NCI-H1436 treated with DMSO at 0.1 percent for 48 hours (cell line): ENCODE measurements around the gene MCIDAS.

Experiments used
- DNase-seq: peaks from one replicate; lab custom pipeline; 2025; lab: John Stamatoyannopoulos, UW

Gene MCIDAS

DNA sequence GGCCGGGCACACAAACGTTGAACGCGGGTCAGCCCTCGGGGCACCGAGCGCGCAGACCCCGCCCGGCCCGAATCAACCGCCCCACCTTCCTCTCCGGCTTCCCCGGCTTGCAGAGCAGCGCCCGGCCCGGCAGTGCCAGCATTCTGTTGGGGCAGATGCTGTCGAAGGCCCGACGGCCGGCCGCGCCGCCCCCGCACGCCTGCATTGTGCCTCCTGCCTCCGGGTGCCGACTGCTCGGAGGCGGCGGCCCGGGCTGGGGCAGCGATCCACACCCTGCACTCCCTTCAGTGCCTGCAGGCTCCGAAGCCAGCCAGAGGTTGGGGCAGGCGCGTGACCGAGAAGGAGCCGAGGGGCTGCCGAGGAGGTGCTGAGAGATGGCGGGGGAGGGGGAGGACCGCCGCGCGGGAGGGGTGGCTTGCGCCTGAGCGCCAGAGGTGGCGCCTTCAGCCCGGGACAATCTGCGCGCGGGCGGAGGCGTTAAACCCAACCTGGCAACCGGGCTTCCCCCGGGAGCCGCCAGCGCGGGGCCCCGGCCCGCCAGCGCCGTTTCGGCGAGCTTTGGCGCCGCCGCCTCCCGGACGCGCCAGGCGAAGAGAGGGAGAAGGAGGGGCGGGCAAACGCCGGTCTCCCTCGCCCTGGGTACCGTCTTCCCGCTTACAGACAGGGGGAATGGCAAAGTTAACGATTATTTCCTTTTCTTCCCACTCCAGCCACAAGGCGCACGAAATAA is at the start of gene MCIDAS:
MCIDAS (minus strand) TSS at position 382 of the 730 bp plus-strand sequence; CDS start at position 205, 177 bp downstream.
- DNase-seq = peak; percentile 11

- no peak for DNase-seq
Observed at GRCh38 chr5:55276771-55277170, 49.7 kb upstream of the MCIDAS start.

GRCh38 chr5:55258339-55258738 is 31.2 kb upstream of the MCIDAS start:
- DNase-seq = no peak

DNA sequence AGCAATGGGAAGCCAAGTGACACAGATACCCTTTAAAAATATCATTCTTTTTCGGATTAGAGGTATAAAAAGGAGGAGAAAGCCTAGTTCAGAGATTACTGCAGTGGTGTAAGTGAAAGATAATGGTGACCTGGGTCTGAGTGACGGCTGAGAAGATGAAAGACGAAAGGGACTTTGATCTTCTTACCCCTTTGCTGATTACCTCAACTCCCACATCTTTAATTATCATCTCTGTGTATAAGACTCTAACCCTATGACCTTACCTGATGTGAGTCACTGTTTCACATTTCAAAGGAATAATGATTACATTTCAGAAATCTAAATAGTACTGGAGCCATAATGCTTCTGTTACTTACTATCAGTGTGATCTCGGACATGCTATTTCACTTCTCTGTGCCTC is 27.7 kb upstream of the MCIDAS start:
- DNase-seq = no peak

DNA sequence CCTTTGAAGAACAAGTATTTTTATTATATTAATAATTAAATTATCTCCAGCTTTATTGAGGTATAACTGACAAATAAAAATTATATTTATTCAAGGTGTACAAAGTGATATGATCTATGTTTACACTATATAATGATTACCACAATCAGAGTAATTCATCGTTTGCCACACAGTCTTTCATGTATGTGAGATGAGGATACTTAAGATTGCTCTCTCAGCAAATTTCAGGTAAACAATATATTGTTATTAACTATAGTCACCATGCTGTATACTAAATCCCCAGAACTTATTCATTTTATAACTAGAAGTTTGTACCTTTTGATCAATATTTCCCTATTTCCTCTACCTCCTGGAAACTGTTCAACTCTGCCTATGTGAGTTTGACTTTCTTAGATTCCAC is 22.9 kb upstream of the MCIDAS start:
- no peak for DNase-seq

- no peak for DNase-seq
Observed at GRCh38 chr5:55241746-55242145, 14.6 kb upstream of the MCIDAS start.

DNA sequence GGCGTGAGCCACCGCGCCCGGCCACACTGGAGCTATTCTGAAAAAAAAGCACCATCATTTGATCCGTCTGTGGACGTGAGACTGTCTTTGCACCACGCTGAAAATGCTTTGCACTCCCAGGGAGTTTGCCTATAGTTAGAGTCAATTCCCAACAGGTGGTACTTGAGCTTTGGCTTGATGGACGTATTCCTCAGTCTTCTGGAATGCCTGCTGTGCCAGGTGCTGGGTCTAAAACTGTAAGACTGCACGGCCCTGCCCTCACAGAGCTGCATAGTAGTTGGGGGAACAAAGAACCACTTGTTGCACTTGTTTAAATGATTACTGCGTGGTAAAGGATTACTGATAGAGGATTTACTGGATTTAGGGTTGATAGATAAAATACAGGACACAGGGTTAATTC is 9.7 kb upstream of the MCIDAS start:
- no peak for DNase-seq

DNA sequence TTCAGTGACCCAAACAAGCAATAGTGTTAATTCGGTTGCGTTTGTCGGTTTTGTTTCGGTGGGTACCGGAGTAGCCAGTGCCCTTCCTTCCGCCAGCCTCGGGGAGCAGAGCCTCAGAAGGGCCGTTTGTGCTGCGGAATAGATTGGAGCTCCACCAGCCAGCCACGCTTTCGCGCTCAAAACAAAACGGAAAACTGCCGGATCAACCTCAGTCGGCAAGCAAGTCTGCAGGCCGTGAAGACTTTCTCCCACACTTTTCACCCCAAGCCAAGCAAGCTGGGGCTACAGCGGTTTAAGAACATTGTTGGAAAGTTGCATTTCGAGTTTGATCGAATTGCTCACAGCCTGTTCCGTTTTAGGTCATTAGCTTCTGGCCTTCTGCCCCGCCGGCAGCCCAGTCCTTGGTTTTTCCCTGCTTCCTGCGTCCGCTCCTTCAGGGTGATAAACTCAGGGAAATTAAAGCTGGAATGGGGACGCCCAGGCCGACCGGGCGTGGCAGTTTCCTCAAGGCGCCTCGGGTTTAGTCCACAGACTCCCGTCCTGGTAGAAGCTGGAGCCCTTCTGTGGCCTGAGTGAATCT is 7.1 kb upstream of the MCIDAS start:
- DNase-seq = no peak

DNA sequence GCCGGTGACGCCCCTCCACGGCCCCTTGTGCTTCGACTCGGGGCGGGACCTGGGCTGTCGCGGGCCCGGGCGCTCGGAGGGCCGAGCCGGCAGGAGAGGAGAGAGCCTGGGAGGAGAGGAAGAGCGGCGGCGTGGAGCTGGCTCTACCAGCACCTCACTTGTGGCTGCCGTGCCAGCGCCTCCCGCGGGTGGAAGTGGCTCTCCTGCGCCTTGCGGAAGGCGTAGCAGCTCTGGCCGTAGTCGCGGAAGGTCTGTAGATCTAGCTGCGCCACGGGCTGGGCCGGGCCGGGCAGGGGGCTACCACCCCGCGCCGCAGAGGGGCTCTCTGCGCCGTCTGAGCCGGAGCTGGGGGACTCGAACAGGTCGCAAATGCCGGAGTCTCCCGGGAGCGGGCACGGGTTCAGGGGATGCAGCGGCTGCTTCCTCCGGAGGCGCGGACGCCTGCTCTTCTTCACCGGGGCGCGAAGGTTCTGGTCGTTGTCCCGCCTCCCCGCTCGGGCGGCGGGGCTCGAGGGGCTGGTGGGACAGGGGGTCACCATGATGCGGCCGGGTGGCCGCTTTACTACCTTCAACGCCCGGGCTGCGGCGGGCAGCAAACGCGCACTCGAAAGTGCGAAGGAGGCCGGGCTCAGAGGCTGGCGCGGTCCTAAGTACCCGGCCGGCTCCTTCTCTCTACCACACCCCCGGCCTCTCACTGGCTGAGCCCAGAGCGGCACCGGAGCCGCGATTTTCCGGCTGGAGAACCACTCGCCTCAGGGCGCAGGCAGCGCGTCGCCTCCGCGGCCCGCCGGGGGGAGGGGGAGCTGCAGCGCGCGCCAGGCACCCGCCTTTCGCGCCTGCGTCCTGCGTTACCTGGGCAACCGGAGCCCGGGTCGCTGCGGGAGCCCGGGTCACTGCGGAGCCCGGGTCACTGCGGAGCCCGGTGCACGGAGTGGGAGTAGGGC is 6.1 kb upstream of the MCIDAS start, which contains the start of gene CCNO:
CCNO (minus strand) TSS at position 624 of the 944 bp plus-strand sequence; CDS start at position 539, 85 bp downstream.
- peak; percentile 24 for DNase-seq

GRCh38 chr5:55232271-55232984 is 5.3 kb upstream of the MCIDAS start:
- no peak for DNase-seq

DNA sequence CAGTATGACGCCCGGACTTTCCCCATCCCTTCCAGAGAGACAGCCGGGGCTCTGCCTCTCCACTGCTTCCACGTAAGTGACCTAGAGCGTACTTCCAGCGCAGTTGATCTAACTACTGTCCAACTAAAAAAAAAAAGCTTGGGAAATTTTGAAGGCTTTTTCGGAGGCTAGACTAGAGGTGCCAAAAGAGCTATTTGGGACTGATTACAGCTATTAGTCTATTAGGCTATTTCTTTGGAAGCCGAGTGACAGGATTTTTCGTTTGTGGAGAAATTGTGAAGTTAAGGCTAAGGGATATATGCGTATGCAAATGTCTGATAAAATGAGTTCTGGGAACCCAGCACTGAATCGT is 4.8 kb upstream of the MCIDAS start:
- DNase-seq = no peak

GRCh38 chr5:55231029-55231918 is 4.2 kb upstream of the MCIDAS start:
- no peak for DNase-seq

GRCh38 chr5:55230086-55230629 is 3.0 kb upstream of the MCIDAS start:
- no peak for DNase-seq

DNA sequence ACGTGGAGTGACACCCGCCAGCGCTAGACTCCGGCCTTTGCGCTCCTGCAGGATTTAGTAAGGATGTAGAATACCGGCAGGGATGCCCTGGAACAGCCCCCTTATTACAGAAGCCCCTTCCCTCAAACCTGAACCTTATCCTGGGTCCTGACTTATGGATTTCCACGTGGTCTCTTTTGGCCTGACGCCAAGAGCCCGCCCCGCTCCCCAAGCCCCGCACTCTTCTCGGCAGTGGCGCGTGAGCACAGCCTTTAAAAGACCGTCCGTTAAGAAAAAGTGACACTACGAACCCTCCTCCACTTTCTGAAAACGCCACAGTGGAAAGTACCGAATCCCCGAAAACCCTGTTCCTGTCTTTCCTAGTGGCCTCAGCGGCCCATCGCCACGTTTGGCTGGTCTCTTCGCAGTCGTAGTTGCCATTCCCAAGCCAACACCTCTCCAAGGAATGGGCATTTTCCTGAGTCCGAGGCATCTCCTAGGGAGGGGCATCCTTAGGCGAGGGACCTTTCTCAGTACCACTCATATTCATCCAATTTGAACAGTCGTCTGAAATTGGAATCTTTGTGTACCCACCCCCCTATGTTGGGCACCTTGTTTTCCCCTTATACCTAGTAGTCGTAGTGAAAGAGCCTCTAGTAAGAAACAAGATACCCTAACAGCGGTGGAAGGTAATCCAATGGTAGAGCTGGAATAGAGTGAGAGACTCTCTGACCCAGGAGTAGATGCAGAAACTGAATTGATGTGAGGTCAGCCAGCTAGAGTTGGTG is 732 bp upstream of the MCIDAS start:
- DNase-seq = no peak

DNA sequence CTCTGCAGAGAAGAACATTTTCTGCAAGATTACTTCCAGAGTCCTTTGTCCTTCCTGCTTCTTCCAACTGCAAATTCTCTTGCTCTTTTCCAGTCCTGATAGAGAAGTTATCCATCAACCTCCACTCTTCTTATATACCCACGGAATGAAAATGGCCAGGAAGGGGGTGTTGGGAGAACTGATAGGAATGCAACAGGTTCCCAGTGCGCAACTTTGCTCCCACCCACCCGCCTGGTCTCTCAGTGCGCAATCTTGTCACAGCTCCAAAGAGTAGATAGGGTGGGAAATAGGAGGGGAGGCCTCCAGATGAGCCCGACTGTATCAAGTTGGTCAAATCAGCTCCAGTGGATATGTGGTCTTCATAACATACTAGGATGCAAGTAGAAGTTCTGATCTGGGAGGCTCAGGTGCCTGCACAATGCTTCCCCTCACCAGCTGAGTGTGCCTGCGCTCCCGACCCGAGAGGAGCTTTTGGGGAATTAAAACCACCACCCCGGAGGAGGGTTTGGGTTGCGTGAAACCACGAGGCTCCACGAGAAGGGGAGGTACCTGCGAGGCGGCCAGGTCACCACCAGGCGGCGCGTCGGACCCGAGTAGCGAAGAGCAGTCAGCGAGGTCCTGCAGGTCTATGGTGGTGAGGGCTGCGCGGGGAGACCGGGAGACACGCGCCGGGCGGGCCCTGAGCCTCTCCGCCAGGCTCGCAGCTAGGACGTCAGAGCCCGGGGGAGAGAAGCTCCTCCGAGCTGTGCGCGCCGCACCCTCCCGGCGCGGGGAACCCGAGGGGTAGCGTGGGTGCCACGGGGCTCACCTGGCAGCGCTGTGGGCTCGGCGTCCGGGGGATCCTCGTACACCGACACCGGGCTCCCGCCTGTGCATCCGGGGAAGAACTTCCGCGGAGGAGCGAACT is 835 bp downstream of the MCIDAS start:
- no peak for DNase-seq

- DNase-seq = no peak
Observed at GRCh38 chr5:55225346-55225745, 1.8 kb downstream of the MCIDAS start.

- DNase-seq = no peak
Observed at GRCh38 chr5:55223812-55224240, 3.3 kb downstream of the MCIDAS start.

- no peak for DNase-seq
Observed at GRCh38 chr5:55222985-55223811, 3.9 kb downstream of the MCIDAS start.
